Spleen (tissue), 7 donors: ENCODE results near the gene CACNG5.

Experiments used
- CTCF ChIP-seq, 11 experiments: fragments of 200-600 bp in 7 of 11; fragments of 450-650 bp in 4 of 11; sonication (generic) in 4 of 11; IDR thresholded peaks in 8 of 11; conservative IDR thresholded peaks in 3 of 11; 1 replicate in 7 of 11; 2 replicates in 4 of 11; pipeline versions ENCODE4 v1.4.0 to v1.8.0; 2016 to 2021; ENCODE audit warnings: antibody characterized with exemption in 11 of 11, inconsistent platforms in 4 of 11, mild to moderate bottlenecking in 1 of 11
- POLR2A ChIP-seq, 3 donors: fragments of 450-650 bp; IDR thresholded peaks; one replicate each; pipeline ENCODE4 v1.5.1; 2017; ENCODE audit warnings: antibody characterized with exemption in 3 of 3, mild to moderate bottlenecking in 1 of 3
- donor health status: DM: no; HTN: no; CAD: no; lungs with moderate emphysema.
- donor health status: DM: no; HTN: no; CAD: no.
- donor health status: DM: no; HTN: no; CAD: no.

- TF ChIP-seq CTCF (IDR thresholded peaks at IDR 0.05 in 8 of 11, conservative IDR thresholded peaks at IDR 0.05 in 3 of 11): no peak
- TF ChIP-seq POLR2A (IDR thresholded peaks at IDR 0.05): no peak
These were observed 28.9 kb downstream of the CACNG5 start for GRCh38 chr17:66863820-66864219.
